GM12891 (cell line): ENCODE results near the gene HOXA13.

Source experiments
- POLR2A ChIP-seq: IDR thresholded peaks from 2 replicates; pipeline ENCODE4 v1.6.1; 2011; ENCODE audit warnings: low read depth, low read length, control low read depth
- POLR2AphosphoS5 ChIP-seq: IDR thresholded peaks from 2 replicates; pipeline ENCODE4 v1.6.1; 2011; ENCODE audit warnings: low read depth, low read length, control low read depth
- POU2F2 ChIP-seq: IDR thresholded peaks from 2 replicates; pipeline ENCODE4 v1.6.1; 2011; ENCODE audit warnings: low read depth, mild to moderate bottlenecking, control low read depth, low read length, moderate library complexity
- SPI1 ChIP-seq: IDR thresholded peaks from 2 replicates; pipeline ENCODE4 v1.6.1; 2011; ENCODE audit warnings: low read depth, low read length, control low read depth
- TAF1 ChIP-seq: IDR thresholded peaks from 2 replicates; pipeline ENCODE4 v1.6.1; 2011; ENCODE audit warnings: low read depth, low read length, control low read depth

DNA sequence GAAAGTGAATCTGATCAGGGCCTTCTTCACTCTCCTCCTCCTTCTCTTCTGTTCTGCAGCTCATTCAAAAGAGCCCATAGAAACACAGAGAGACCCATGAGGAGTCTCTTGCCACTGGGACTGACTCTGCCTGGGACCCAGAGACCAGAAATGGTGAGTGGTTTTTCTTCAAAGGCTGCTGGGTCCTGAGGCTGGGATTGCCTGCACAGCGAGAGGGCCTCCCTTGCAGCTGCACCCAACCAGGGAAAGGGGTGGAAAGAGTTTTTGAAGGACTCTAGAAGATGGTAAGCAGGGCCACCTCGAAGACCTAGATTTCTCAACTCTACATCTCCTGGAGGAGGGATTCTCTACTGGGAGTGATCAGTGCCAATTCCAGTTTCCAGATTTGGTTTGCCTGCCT is 15.5 kb upstream of the HOXA13 start:
- TF ChIP-seq POU2F2 (no peak), POLR2AphosphoS5 (no peak), POLR2A (no peak), TAF1 (no peak), SPI1 (no peak)
